Measurements from ENCODE around the gene IL10RB.

The IL10RB gene

DNA sequence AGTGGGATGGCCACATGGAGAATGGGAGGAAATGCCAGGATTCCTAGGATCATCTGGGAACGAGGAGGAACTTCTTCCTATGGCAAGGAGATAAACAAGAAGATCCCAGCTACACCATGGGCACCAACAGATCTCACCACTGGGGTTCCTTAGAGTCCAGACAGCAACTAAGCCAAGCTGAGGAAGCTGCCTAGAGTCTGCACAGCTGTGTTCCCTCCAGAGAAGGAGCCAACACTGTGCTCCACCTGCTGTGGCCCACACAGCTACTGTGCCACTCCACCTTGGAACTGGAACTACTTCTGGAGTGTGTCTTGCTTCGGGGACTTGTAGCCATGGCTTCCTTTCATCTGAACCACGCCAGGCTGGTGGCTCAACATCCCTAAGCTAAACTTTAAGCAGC lies 64.6 kb downstream of the IL10RB start:
- H3K9ac ChIP-seq (ENCODE audit: low read depth, low read length) = no peak overlapping the region
- no peaks in the 10 kb centered on the region for H3K4me1 ChIP-seq (ENCODE audit: insufficient read depth, low read length)
- no peaks in the 10 kb centered on the region; the same call in 1 of the 2 replicates for H3K36me3 ChIP-seq (ENCODE audit: insufficient read depth, low read length)
- peaks cover 19% of the 10 kb centered on the region; the same call in 1 of the 2 replicates for H3K9me3 ChIP-seq (ENCODE audit: control insufficient read depth, insufficient read depth, low read length)

GRCh38 chr21:33332143-33332542 lies 66.0 kb downstream of the IL10RB start:
- Histone ChIP-seq H3K9me3 (ENCODE audit: control insufficient read depth, insufficient read depth, low read length) (peaks cover 19% of the 10 kb centered on the region; the same call in 1 of the 2 replicates), H3K4me1 (ENCODE audit: insufficient read depth, low read length) (no peaks in the 10 kb centered on the region), H3K36me3 (ENCODE audit: insufficient read depth, low read length) (no peaks in the 10 kb centered on the region; the same call in 1 of the 2 replicates), H3K9ac (ENCODE audit: low read depth, low read length) (no peak overlapping the region)

GRCh38 chr21:33334191-33334590 lies 68.0 kb downstream of the IL10RB start:
- Histone ChIP-seq H3K9ac (ENCODE audit: low read depth, low read length) (no peak overlapping the region), H3K4me1 (ENCODE audit: insufficient read depth, low read length) (no peaks in the 10 kb centered on the region), H3K9me3 (ENCODE audit: control insufficient read depth, insufficient read depth, low read length) (peaks cover 19% of the 10 kb centered on the region; the same call in 1 of the 2 replicates), H3K36me3 (ENCODE audit: insufficient read depth, low read length) (no peaks in the 10 kb centered on the region; the same call in 1 of the 2 replicates)

GRCh38 chr21:33334824-33335223 lies 68.7 kb downstream of the IL10RB start:
- no peaks in the 10 kb centered on the region; the same call in 1 of the 2 replicates for H3K36me3 ChIP-seq (ENCODE audit: insufficient read depth, low read length)
- H3K9me3 ChIP-seq (ENCODE audit: control insufficient read depth, insufficient read depth, low read length) = peaks cover 19% of the 10 kb centered on the region; the same call in 1 of the 2 replicates
- no peak overlapping the region for H3K9ac ChIP-seq (ENCODE audit: low read depth, low read length)
- H3K4me1 ChIP-seq (ENCODE audit: insufficient read depth, low read length) = no peaks in the 10 kb centered on the region

DNA sequence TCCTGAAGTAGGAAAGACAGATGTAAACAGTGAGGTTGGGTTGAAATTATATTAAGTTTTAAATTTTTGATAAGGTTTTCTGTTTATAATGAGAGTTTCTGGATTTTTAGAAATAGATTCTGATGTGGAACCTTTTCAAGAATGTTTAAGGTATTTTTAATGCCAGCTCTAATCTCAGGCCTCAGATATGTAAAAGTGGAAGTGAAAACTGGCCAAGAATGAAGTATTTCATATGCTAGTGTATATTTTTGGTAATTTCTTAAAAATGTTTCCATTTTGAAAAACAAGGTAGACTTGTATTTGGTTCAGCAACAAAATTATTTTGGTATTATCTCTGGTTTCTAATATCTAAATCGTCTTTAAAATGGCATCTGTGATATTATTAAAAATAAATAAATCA lies 73.0 kb downstream of the IL10RB start:
- Histone ChIP-seq H3K9ac (ENCODE audit: low read depth, low read length) (no peak overlapping the region), H3K4me1 (ENCODE audit: insufficient read depth, low read length) (no peaks in the 10 kb centered on the region), H3K36me3 (ENCODE audit: insufficient read depth, low read length) (no peaks in the 10 kb centered on the region), H3K9me3 (ENCODE audit: control insufficient read depth, insufficient read depth, low read length) (peaks cover 4% of the 10 kb centered on the region; the same call in 1 of the 2 replicates)

DNA sequence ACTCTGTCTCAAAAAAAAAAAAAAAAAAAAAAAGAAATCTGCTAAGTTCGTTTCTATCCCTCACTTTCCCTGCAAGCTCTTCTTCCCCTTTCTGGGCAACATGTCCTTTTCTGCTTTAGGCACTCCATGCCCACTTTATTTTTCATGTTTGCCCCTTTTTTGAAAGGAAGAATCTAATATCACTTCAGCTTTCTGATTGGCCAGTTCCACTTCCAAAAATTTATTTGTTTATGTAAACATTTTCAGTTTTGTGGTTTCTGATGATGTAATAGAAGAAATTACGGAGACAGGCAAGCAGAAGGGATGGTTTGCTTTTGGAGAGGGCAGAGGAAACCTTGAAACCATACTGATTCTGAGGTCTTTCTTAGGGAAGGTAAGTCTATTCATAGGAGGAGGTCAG lies 73.8 kb downstream of the IL10RB start:
- Histone ChIP-seq H3K36me3 (ENCODE audit: insufficient read depth, low read length) (no peaks in the 10 kb centered on the region), H3K4me1 (ENCODE audit: insufficient read depth, low read length) (no peaks in the 10 kb centered on the region), H3K9ac (ENCODE audit: low read depth, low read length) (no peak overlapping the region), H3K9me3 (ENCODE audit: control insufficient read depth, insufficient read depth, low read length) (peaks cover 2% of the 10 kb centered on the region; the same call in 1 of the 2 replicates)

GRCh38 chr21:33345751-33346238 lies 79.6 kb downstream of the IL10RB start:
- Histone ChIP-seq H3K9ac (ENCODE audit: low read depth, low read length) (no peak overlapping the region), H3K9me3 (ENCODE audit: control insufficient read depth, insufficient read depth, low read length) (no peaks in the 10 kb centered on the region), H3K36me3 (ENCODE audit: insufficient read depth, low read length) (no peaks in the 10 kb centered on the region), H3K4me1 (ENCODE audit: insufficient read depth, low read length) (no peaks in the 10 kb centered on the region)
